ENCODE measurements around the gene ETV4. TPM values are rescaled to one million over a fixed set of nuclear protein-coding genes. Genes with fewer than 3 reads are reported as not detected.

Gene ETV4
- total and polyA plus RNA-seq, 2 of the 13 experiments (the other 11 are each of a cell fraction or from before 2014, with no cell fraction given), result 128 to 330 TPM

- TF ChIP-seq BHLHE40 (IDR thresholded peaks at IDR 0.05; ENCODE audit: low read length) (no peak), SP2 (CRISPR knock-in tag; IDR thresholded peaks at IDR 0.05) (no peak), LRRFIP1 (CRISPR knock-in tag; conservative IDR thresholded peaks at IDR 0.05) (no peak), ZSCAN21 (CRISPR knock-in tag; IDR thresholded peaks at IDR 0.05; ENCODE audit: borderline replicate concordance) (no peak), CBX1 (IDR thresholded peaks at IDR 0.05; ENCODE audit: low read depth) (no peak), ZMAT3 (CRISPR knock-in tag; conservative IDR thresholded peaks at IDR 0.05) (peak; percentile 64; the same call in 1 of the 2 replicates), RFX1 (IDR thresholded peaks at IDR 0.05) (no peak), ZBTB20 (CRISPR knock-in tag; IDR thresholded peaks at IDR 0.05; ENCODE audit: borderline replicate concordance, low read depth) (no peak), ERF (CRISPR knock-in tag; IDR thresholded peaks at IDR 0.05) (peak; percentile 68; the same call in 1 of the 2 replicates), ZNF432 (CRISPR knock-in tag; IDR thresholded peaks at IDR 0.05; ENCODE audit: borderline replicate concordance) (peak; percentile 43; the same call in 1 of the 2 replicates), ZNF572 (CRISPR knock-in tag; IDR thresholded peaks at IDR 0.05) (0 out of 2 replicates have a peak, but pooled peaks have one; percentile 55), PHF8 (CRISPR knock-in tag; IDR thresholded peaks at IDR 0.05) (no peak), RXRB (CRISPR knock-in tag; IDR thresholded peaks at IDR 0.05; ENCODE audit: borderline replicate concordance) (0 out of 2 replicates have a peak, but pooled peaks have one; percentile 12), ZFP90 (CRISPR knock-in tag; IDR thresholded peaks at IDR 0.05; ENCODE audit: borderline replicate concordance) (no peak), ZNF782 (CRISPR knock-in tag; IDR thresholded peaks at IDR 0.05; ENCODE audit: borderline replicate concordance) (no peak)
- TF ChIP-seq, protein P1, sequence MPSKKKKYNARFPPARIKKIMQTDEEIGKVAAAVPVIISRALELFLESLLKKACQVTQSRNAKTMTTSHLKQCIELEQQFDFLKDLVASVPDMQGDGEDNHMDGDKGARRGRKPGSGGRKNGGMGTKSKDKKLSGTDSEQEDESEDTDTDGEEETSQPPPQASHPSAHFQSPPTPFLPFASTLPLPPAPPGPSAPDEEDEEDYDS (CRISPR knock-in tag; IDR thresholded peaks at IDR 0.05), result no peak
- TF ChIP-seq, protein P2, sequence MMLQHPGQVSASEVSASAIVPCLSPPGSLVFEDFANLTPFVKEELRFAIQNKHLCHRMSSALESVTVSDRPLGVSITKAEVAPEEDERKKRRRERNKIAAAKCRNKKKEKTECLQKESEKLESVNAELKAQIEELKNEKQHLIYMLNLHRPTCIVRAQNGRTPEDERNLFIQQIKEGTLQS (CRISPR knock-in tag; IDR thresholded peaks at IDR 0.05), result peak; percentile 76
- TF ChIP-seq, protein P3, sequence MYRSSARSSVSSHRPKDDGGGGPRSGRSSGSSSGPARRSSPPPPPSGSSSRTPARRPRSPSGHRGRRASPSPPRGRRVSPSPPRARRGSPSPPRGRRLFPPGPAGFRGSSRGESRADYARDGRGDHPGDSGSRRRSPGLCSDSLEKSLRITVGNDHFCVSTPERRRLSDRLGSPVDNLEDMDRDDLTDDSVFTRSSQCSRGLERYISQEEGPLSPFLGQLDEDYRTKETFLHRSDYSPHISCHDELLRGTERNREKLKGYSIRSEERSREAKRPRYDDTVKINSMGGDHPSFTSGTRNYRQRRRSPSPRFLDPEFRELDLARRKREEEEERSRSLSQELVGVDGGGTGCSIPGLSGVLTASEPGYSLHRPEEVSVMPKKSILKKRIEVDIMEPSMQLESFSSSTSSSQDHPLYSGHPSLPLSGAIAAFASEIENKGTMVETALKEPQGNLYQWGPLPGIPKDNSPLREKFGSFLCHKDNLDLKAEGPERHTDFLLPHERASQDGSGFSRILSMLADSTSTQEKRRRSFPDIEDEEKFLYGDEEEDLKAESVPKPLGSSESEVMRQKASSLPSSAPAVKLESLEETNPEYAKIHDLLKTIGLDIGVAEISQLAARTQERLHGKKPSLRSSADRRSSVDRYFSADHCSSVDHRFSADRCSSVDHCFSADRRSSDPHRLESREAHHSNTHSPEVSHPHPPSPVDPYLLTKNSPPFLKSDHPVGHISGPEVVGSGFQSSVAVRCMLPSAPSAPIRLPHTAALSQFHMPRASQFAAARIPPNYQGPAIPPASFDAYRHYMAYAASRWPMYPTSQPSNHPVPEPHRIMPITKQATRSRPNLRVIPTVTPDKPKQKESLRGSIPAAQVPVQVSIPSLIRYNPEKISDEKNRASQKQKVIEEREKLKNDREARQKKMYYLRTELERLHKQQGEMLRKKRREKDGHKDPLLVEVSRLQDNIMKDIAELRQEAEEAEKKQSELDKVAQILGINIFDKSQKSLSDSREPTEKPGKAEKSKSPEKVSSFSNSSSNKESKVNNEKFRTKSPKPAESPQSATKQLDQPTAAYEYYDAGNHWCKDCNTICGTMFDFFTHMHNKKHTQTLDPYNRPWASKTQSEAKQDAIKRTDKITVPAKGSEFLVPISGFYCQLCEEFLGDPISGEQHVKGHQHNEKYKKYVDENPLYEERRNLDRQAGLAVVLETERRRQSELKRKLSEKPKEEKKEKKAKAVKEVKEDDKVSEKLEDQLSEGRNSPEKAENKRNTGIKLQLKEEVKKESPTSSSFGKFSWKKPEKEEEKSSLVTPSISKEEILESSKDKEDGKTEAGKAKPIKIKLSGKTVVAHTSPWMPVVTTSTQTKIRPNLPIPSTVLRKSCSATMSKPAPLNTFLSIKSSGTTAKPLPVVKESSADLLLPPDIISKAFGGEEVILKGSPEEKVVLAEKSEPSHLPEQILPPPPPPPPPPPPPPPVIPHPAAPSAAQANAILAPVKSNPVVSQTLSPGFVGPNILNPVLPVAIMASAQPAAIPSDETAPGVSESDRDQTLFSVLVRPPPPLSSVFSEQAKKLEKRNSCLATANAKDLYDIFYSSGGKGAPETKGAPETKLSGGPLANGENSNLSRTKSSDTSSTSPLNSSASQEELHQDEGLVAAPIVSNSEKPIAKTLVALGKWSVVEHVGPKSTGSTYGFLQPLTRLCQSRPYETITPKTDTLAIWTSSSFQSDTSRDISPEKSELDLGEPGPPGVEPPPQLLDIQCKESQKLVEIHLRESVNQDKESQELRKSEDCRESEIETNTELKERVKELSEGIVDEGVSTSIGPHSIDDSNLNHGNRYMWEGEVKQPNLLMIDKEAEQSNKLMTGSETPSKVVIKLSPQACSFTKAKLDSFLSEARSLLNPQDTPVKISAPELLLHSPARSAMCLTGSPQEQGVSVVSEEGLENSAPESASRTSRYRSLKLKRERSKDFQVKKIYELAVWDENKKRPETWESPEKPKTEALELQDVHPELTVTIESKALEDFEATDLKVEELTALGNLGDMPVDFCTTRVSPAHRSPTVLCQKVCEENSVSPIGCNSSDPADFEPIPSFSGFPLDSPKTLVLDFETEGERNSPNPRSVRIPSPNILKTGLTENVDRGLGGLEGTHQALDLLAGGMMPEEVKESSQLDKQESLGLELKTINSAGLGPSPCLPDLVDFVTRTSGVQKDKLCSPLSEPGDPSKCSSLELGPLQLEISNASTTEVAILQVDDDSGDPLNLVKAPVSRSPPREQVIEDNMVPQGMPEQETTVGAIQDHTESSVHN (CRISPR knock-in tag; IDR thresholded peaks at IDR 0.05), result no peak
These were observed 26.3 kb upstream of the ETV4 start (continued) for GRCh38 chr17:43572368-43572980.
